Suppressor macrophage (primary cell): ENCODE measurements around the gene INAVA.
"Not testable (repeated sequence)": the region's sequence is repeated elsewhere in the genome, so short reads cannot be mapped to it uniquely, and the experiment has no call there.

Source experiments
- DNase-seq, 4 experiments: peaks; one replicate each; pipeline ENCODE4 v3.0.0-alpha.2; 2020 to 2022

INAVA gene

GRCh38 chr1:200899451-200899915 lies 4.8 kb downstream of the INAVA start:
- no peak for DNase-seq

DNA sequence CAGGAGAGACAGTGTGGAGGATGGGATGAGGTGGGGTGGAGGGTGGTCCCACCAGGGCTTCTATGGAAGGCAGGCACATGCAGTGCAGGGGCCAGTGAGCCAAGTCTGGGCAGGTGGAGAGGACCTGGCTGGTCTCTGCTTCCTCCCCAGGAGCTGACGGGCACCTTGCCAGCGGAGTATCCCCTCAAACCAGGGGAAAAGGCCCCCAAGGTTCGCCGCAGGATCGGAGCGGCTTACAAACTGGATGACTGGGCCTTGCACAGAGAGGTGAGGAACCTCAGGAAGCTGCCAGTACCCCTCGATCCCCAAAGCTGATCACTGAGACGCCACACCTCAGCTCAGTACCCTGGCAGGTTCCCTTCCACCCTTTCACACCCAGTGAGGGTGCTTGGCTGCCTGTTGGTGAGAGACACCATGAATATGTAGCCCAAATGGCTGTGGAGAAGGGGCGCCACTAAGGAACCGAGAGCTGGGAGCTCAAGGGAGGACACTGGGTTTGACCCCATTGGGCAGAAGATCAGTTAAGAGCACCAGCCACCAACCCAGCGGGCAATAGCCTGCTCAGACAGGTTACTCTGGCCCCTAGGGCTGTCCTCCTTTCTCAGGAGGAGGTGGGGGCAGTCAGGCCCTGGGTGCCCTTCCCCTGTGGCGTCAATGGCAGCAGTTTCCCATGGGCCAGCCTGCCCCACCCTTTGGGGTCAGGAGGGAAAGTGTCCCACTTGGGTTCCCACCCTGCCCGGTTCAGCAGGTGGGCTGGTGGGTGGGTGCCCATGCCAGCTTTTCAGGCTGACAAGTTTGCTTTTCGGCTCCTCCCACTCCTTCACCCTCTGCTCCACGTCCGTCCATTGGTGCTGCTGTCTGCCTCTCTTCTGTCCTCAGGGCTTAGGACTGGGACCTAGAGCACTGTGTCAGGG lies 5.5 kb downstream of the INAVA start:
- DNase-seq, result no peak

GRCh38 chr1:200900877-200901276 lies 6.2 kb downstream of the INAVA start:
- no peak for DNase-seq

- no peak for DNase-seq
Observed at GRCh38 chr1:200901350-200901749, 6.7 kb downstream of the INAVA start.

- no peak for DNase-seq
Observed at GRCh38 chr1:200901796-200902444, 7.2 kb downstream of the INAVA start.

GRCh38 chr1:200903793-200904192 lies 9.1 kb downstream of the INAVA start:
- no peak for DNase-seq

DNA sequence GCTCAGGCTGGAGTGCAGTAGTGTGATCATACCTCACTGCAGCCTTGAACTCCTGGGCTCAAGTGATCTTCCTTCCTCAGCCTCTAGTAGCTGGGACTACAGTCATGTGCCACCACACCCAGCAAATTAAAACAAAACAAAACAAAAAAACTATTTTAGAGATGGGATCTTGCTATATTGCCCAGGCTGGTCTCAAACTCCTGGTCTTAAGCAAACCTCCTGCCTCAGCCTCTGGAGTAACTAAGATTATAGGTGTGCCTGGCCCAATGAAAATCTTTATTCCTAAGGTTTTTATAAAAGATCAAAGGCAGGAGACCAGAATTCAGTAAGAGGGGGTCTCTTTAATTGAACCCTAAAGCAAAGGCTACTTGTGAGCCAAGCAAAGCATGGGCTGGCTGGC lies 10.1 kb downstream of the INAVA start:
- no peak for DNase-seq

GRCh38 chr1:200905411-200906052 lies 10.8 kb downstream of the INAVA start:
- no peak for DNase-seq

DNA sequence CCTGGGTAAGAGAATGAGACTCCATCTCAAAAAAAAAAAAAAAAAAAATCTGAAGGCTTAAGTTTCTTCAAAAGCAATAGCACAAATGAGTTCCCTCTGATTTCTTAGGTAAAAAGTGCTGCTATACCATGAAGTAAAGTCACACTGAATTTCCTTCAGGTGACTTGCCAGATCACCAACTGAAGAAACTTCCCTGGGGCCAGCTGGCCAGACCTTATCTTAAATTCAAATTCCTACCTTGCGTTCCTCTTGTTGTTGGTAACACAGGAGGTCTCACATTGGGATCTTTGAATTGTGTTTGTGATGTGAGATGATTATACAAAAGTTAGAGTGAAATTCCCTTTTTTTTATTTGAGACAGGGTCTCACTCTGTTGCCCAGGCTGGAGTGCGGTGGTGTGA lies 11.8 kb downstream of the INAVA start:
- DNase-seq, result no peak

DNA sequence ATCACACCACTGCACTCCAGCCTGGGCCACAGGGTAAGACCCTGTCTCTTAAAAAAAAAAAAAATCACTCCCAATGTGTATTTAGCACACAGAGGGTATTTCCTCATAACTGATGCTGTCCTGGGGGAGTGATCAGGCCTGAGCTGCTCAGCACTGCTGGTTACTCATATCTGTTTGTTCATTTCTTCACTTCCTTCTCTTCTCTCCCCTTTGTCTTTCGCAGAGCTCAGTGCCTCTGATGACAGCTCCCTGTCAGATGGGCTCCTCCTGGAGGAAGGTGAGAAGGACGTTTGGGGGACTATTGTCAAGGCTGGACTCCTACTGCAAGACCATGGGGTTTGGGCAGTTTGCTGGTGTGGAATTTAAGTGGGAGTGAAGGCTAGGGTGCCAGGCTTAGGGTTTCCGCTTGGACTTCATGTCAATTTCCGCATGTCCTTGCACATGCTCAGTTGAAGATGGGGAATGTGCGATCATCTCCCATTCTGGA lies 13.0 kb downstream of the INAVA start:
- DNase-seq, result peak; percentile 51 to 84 (median 72)

DNA sequence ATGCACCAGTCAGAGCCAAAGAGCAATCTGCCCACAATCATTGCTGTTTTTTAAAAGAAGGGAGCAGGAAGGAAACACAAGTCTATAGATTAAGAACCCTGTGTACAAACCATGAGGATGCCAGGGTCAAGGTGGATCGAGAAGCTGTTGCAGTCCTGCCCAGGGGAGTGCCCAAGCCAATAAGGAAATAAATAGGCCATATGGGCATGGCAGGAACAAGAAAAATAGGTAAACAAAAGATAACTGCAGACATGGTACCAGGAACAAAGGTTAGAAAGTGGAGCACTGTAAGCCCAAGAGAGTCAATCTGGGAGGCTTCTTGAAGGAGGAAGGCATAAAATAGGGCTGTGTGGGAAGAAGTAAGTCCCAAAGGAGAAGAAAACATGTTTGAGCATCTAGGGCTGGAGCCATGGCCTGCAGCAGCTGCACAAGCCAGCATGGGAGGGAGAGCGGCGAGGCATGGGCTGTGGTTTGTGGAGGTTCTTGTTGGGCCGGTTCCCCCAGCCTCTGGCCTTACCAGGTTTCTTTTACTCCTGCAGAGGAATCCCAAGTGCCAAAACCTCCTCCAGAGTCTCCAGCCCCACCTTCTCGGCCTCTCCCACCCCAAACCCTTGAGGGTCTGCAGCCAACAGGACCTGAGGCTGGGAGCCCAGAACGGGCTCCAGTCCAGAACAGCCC lies 13.6 kb downstream of the INAVA start:
- no peak for DNase-seq

DNA sequence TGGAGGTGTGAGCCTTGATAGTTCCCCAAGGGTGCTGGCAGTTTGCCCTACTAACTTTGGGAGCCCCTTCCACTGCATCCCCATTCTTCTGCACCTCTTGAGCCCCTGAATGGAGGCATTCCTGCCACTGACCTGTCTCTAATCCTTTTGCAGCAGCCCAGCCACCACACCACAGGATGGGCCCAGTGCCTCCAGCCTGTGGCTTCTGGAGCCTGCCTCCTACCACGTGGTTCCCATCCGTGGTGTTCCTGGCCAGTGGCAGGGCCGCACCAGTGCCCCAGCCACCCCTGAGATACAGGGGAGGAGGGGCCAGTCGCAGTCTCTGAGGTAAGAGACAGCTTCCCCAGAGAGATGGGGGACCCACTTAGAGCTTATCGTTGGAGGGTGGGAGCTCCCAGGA lies 14.4 kb downstream of the INAVA start:
- DNase-seq, result no peak

GRCh38 chr1:200909757-200910239 lies 15.1 kb downstream of the INAVA start:
- no peak for DNase-seq

- DNase-seq, result no peak
Observed at GRCh38 chr1:200911361-200911760, 16.7 kb downstream of the INAVA start.

DNA sequence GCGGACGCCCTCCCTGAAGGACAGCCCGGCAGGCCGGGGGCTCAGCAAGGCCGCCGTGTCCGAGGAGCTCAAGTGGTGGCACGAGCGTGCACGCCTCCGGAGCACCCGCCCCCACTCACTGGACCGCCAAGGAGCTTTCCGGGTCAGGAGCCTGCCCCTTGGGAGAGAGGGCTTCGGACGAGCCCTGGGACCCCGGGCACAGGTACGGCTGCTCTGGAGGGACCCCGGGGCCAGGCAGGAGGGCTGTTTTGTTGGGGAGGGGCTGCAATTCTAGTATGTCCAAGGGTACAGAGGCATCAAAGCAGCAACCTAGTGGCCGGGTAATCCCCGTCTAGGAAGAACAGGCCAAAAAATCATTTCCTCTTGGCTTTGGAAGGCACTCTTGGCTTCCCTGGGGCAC lies 17.2 kb downstream of the INAVA start:
- DNase-seq, result not testable (repeated sequence)

DNA sequence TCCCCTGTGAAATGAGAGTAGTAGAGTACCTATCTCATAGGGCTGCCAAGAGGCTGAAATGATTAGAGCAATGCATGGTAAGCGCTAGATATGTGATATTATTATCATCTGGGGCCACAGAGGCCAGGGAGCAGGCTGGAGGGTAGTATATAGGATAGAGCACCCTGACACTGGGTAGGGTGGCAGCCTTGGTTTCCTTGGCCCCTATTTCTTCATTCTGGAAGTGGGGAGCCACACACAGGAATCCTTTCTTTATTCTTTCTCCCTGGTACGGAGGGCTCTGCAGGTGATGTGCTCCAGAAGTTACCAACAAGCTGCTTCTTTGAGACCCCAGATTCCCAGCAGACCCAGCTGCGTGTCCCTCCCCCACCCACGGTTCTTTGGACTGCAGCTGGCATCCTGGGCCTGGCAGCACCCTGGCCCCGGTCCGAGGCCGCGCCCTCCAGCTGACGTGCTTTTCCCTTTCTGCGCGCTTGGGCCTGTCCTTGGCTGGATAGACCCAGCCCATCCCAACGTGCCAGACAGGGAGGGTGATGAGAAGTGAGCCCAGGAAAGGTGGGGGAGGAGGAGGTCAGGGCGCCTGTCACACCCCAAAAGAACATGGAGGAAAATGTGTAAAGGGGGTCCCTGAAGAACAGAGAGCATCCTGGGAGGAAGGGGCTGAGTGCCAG lies 18.2 kb downstream of the INAVA start:
- no peak for DNase-seq

GRCh38 chr1:200916152-200916551 lies 21.5 kb downstream of the INAVA start:
- DNase-seq, result no peak

DNA sequence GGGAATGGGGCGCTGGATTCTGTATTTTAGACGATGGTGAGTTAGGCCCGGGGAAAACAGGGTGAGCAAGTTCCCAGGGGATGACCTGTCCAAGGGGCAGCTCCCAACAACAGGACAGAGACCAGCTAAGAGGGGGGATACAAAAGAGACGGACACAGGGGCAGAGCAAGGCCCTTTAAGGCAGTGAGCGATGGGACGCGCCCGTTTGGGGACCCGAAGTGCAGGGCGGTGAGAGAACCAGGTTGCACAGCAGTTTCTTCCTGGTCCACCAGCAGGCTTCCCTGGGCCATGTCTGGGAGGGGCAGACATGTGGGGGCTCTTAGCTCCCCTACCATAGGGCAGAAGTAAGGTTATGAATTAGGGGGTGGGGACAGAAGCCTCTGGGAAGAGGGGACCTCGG lies 22.0 kb downstream of the INAVA start:
- DNase-seq, result no peak

DNA sequence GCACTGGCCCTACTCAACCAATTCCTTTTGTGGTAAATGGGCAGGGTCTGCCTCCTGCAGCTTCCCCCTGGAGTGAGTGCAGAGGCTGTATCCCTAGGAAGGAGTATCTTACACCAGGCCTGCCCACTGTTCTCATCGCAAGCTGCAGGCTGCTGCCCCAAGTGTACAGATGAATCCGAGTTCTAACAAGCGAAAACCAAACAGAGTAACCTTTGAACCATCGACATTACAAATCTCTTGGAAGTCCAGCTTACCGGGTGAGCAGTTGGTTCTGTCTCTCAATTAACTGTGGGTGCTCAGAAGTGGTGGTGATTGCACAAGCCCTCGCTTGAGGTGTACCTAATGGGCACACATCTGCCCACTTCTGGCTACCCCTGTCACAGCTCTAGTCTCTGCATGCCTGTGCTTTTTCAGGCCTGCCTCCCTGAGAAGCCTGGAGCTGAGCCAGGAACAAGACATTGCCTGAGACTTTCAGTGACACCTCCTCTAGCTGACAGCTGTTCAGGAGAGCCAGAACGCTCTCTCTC lies 22.7 kb downstream of the INAVA start:
- no peak for DNase-seq

DNA sequence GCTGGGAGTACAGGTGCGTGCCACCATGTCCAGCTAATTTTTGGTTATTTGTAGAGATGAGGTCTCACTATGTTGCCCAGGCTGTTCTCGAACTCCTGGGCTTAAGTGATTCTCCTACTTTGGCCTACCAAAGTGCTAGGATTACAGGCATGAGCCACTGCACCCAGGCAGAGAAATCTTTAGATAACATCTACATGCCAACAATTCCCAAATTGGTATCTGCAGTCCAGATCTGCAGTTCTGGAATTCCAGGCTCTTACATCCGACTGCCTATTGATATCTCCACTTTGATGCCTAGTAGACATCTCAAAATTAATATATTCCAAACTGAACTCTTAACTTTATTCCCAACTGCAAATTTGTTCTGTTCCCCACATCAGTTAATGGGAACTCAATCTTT lies 23.3 kb downstream of the INAVA start:
- no peak for DNase-seq

DNA sequence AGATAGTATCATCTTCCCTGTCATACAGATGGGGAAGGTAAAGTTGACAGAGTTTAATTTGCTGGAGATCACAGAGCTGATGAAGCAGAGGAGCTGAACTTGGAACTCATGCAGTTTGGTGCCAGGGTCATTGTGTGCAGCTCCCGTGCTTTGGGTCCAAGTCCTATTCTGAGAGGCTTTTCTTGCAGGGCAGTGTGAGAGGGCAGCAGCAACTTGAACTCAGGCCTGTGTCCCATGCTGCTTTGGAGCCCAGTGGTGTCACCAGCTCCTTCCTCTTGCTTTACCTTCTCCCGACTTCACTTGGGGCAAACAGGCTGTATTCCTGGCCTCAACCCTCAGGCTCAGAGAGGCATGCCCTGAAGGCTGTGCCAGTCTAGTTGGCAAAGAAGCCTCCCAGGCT lies 24.7 kb downstream of the INAVA start:
- no peak for DNase-seq
